Measurements from ENCODE around the gene VEGFC.

Gene VEGFC

DNA sequence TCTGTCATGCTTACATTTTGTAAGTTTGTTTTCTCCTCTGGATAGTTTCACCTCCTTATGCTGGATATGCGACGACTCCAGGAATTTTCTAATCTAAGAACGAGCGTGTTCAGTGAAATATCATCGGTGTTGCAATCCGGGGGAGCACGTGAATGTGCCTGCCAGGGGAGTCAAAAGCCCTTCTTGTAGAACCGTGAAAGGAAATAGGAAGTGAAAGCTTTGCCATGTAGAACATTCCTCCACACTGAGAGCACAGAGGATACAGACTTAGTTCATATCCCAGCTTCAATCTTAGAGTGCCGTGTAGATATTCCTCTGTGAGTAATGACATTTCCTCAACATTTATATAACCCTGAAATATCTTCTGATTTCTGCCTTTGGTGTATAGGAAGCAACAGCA lies 121.2 kb downstream of the VEGFC start:
- DNase-seq, result no peak

DNA sequence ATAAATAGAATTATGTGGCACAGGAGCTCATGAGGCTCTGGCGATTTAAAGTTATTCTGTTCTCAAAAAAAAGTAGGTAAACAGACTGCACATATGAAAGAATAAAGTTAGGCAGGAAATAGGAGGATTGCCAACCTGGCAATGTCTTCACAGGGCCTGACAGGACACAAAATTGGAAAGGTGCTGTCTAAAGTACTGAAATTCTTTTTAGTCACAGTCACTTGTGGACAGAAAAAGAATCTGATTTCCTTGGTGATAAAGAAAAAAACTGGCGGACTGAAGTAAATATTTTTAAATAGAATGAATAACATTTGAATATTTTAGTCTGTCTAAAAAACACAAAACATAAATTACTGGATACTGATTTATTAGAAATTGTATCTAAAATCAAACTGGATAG lies 124.4 kb downstream of the VEGFC start:
- no peak for DNase-seq

DNA sequence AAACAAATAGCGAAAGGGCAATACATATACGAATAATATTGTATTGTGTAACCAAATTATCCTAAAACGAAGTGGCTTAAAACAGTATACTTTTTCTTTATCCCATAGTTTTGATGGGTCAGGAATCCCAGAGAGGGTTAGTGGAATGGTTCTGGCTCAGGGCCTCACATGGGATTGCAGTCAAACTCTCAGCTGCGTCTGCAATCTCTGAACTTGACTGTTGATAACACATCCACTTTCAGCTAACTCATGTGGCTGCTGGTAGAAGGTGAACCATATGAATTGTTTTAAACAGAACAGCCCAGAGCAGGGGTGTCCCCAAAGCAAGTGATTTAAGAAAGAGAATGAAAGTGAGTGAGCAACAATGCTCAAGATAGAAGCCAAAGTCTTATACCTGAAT lies 127.8 kb downstream of the VEGFC start:
- DNase-seq, result no peak

DNA sequence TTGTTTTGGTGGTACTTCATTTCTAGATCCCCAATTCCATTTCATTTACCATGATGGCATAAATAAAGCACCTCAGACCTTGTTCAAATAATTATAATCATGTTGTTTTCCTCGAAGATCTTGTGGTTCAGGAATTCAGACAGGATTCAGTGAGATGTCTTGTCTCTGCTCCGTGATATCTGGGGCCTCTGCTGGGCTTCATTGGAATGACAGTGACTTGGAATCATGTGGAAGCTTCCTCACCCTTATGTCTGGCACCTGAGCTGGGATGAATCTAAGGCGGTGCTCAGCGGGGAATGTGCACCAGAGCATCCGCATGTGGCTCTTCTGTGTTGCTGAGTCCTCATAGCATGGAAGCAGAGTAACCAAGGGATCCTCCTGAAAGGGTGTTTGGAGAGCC lies 132.2 kb downstream of the VEGFC start:
- DNase-seq, result no peak

DNA sequence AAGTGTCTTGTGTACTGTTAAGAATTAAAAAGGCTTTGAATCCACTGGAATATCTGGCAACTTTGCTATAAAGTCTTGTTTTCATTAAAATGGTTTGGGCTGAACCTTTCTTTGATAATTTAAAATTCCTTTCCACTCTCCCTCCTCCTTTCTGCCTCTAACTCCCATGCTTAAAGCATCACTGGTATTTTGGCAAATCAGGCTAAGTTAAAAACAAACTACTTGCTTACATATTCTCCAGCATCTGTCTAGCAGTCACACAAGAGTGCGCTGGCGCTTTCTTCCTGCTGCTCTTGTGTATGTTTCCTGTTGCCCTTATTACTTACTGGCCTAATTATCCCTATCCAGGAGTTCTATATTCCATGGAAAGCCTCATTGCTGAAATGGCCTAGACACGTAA lies 136.6 kb downstream of the VEGFC start:
- DNase-seq, result no peak

DNA sequence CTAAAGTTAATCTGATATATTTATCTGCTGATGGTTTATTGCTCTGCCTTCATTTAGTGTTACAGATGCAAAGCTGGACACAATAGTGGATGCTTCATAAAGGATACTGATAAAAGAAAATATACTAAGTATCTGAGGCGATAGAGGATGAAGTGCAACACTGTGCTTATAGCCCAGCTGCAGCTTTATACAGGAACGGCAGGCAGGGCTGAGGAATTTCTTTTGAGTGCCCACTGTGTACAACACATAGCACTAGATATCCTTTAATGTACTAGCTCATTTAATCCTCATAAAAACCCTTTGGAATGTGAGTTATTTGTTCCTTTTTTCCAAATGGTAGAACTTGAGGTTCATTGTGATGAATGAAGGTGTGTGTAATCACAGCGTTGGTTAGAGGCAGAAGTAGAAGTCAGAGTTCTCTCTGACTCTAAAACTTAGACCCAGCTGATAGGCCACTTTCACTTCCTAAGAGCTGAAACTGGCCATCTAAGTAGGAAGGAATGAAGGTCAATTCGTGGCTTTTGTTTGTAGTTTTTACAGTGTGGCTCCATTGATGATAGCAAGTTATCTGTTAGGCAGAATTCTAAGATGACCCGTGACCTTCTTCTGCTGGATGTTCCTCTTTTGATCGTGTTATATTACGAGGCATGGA lies 138.0 kb downstream of the VEGFC start:
- DNase-seq, result no peak

DNA sequence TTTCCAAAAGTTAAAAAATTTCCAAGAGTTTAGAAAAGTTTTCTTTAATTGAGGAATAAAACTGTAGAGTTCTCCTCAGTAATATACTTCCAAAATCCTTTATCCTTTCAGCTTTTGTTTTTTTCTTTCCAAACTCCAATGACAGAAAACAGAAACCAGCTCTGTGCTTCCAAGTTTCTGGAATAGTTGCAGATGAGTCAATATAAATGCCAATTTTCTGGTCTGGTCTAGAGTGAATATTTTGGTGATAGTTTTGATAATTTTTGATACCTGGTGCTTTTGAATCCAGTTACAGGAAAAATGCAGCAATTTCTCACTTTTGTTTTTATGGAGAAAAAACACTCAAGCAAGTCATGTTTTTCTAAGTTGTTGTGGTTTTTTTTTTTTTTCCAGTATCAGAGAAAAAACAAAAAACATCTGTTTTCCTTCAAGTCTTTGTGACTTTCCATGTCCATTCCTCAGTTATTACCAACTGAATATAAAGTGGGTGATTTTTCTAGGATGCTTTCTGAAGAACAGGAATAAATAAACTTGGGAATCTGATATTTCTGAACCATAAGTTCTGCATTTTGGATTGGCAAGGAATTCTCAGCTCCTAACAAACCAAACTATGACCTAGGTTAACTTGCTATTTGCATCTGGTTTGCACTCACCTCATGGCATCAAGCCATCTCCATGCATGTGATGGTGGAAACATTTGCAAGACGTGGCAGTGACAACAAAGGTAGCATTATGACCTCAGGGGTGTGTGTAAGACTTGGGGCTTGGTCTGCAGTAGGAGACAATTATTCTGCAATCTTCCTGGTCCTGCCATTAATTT lies 139.1 kb downstream of the VEGFC start:
- DNase-seq, result no peak

DNA sequence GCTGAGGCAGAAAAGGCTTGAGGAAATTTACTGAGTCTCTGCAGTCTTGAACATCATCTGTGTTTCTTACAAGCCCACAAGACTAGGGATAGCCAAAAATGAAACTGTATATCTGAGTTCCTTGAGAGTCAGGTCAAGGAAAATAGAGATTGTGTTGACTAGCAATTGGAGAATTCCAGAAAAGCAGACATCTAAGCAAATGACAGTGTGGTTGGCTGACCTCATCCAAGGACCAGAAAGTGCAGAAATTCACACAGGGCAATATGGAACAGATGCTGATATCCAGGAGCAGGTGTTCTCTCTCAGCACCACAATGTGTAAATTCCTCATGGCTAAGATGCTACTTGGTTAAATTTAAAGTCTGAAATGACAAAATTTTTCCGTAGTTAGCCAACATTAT lies 146.4 kb downstream of the VEGFC start:
- no peak for DNase-seq

DNA sequence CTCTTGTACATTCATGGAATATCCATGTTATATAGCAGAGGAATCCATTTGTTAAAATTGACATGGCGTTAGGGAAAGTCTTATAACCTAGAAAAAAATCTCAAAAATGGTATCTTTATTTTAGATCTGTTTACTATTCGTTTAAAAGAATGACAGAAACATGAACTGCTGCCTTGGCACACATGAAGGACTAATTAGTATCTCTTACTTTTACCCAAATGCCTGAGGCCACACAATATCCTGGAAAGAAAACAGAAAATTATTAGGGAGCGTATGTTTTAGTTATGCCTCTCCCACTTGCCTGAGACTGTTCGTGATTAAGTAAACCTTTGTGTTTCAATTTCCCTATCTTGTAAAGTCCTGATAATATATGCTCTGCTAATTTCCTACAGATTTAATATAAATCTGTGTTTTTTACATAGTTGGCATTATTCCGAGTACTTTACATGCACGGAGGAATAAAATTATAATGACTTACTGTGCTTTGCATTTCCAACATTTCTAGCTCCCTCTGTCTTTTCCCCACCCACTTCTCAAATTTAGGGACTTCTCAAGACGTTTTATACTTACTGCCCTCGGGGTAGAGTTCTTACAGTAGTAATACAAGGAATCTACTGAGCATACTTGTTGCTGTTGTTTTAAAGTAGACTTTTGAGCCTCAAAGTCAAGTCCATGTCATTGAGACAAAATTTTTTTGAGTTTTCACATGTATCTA lies 147.3 kb downstream of the VEGFC start:
- DNase-seq, result no peak

DNA sequence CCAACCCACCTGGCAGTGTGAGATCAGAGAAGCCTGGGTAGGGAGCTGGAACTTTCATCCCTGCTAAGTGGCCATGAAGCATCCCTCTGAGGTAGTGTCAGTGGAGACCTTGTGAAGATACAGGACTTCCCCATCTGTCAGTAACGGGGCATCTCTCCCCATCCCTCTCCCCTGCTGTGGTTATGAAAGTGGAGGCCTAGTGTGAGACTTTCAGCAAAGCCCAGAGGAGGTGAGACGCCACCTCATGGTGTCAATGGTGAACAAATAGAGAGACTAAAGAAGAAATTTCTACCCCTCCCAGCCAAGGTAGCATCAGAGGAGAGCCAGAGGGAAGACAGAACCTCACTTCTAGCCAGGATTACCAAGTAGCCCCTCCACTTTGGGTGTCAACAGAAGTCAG lies 150.2 kb downstream of the VEGFC start:
- no peak for DNase-seq

DNA sequence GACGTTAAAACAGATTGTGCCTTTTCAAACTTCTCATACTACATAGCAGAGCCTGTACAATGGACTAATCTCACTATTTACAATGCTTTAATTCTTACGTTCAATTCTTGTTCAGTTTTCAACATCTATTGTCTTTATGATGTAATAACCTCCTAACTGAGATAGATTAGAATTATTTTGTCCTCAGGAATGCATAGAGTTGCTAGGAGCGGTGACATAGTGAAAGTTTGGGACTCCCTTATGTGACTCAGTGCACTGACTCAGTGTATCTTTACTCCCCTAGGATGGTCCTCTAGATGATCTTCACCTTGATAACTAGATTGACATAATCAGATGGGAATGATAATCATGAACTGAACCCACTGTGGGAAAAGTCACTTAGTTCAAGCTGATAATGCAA lies 151.5 kb downstream of the VEGFC start:
- no peak for DNase-seq

DNA sequence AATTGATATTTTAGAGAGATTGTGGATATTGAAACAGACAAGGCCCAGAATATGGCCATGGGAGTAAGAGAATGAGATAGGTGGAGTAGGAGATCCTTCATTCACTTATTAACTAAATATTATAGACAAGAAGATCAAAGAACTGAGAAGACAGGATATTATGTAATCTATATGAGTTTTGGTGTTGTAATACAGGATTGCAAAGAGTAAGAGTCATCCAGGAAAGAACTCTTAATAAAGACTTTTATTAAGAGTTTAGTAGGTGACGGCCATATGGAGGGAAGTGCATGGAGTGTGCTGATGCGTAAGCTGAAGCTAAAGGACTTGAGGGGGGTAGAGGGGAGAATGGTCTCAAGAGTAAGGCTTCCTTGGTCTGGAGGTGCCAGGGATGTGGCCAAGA lies 153.7 kb downstream of the VEGFC start:
- no peak for DNase-seq

DNA sequence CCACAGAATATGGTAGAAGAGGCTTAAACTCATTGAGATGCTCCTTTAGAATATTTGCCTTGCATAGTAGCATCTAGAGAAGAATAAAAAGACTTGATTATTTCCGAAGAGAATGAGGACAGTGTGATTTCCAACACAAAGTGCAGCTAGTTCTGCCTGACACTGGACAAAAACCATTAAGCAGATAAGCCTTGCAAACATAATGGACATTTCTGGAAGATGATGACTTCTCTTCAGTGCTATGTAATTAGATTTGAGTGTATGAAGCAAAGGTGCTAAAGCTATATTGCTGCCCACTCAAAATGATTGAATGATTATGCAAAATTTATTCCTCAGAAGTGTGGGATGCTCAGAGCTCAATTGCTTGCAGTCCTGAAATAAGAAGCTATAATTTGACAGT lies 156.4 kb downstream of the VEGFC start:
- no peak for DNase-seq

DNA sequence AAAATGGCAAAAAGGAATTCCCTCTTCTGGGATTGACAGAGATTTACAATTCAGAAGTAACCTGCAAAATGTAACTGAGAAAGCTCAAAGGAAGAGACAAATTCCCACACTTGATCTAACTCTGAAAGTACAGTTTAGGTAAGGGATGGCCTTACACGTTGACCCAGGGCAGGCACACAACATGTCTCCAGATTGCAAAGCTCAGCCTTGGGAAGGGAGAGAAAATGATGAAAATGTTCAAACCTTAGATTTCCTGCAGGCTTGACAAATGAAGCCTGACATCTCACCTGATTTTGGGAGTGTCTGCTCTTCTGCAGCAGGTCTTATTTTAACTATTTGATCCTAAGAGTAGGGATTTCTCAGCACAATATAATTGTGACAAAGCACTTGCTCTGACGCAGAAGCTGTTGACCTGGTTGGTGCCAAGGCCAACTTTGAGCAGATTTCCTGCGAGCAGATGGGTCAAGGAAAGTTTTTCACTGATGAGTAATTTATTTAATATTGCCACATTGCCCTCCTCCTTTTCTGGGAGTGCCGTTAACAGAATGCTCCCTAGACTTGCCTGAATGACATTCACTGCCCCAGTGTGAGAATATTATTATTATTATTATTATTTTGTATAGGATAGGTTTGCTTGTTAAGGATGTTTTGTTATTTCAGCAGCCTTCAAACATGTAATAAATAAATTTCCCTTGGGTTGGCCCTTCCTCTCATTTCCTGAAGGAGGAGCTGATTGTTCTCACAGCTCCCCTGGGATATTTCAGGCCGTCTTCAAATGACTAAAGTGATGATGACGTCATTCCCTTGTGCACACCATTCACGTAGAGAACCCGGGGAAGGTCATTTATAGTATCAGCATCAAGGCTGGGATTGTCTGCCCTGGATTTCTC lies 157.1 kb downstream of the VEGFC start:
- no peak for DNase-seq
